Posterior vena cava (tissue), 2 donors: ENCODE measurements around the gene DAP. TPM values are rescaled to one million over a fixed set of nuclear protein-coding genes. Genes with fewer than 3 reads are reported as not detected.
"Not testable (repeated sequence)": the region's sequence is repeated elsewhere in the genome, so short reads cannot be mapped to it uniquely, and the experiment has no call there.

Source experiments
- DNase-seq: peaks from one replicate; pipeline ENCODE4 v3.0.0-alpha.2; 2020; ENCODE audit warnings: low spot score
- intact Hi-C, 2 donors: fragments of 100-400 bp; cut with DNase I; formaldehyde crosslinking; loops; one replicate each; pipeline versions ENCODE4 v1.14.1 to v1.14.2; 2022 to 2023
- total RNA-seq, 2 donors: library from RNA; stranded (reverse); fragmentation: NEBNext Ultra II Directional; extraction: Animal tissue kit (Norgen Biotek cat#: 25700); gene quantifications; one replicate each; pipeline ENCODE4 v1.2.1, GENCODE V29; 2021
- donor health status: DM: yes; HTN: yes; CAD: no.
- donor health status: DM: yes; HTN: yes; CAD: no.

DAP gene
- total RNA-seq, 2 donors from 2014 or later = 86.9 to 102 TPM

GRCh38 chr5:10649666-10650380, 111.2 kb downstream of the DAP start:
- intact Hi-C loops = no loop called here
- peak; percentile 79 for DNase-seq

GRCh38 chr5:10648806-10649665, 112.0 kb downstream of the DAP start:
- intact Hi-C loops = no loop called here
- peak; percentile 80 for DNase-seq

GRCh38 chr5:10647640-10648039, 113.4 kb downstream of the DAP start:
- no peak for DNase-seq
- intact Hi-C loops = no loop called here

GRCh38 chr5:10645671-10646070, 115.4 kb downstream of the DAP start:
- intact Hi-C loops = no loop called here
- no peak for DNase-seq

GRCh38 chr5:10645146-10645545, 115.9 kb downstream of the DAP start:
- intact Hi-C loops = no loop called here
- peak; percentile 59 for DNase-seq

GRCh38 chr5:10644192-10644591, 116.8 kb downstream of the DAP start:
- no peak for DNase-seq
- intact Hi-C loops = no loop called here

GRCh38 chr5:10642367-10642766, 118.7 kb downstream of the DAP start:
- intact Hi-C loops = no loop called here
- peak; percentile 32 for DNase-seq

- DNase-seq = no peak
- intact Hi-C loops = no loop called here
Observed at GRCh38 chr5:10639846-10640368, 121.1 kb downstream of the DAP start.

- DNase-seq, intact Hi-C loops: not testable (repeated sequence)
Observed at GRCh38 chr5:10638723-10639122, 122.3 kb downstream of the DAP start.

GRCh38 chr5:10637944-10638343, 123.1 kb downstream of the DAP start:
- intact Hi-C loops = loop anchor here in 1 of 2 donors (2.0 kb wide), 1 partner anchor 75 kb away; no protein-coding TSS in a partner anchor
- DNase-seq = peak; percentile 66

- intact Hi-C loops = loop anchor here in 1 of 2 donors (2.0 kb wide), 1 partner anchor 74 kb away; no protein-coding TSS in a partner anchor
- DNase-seq = peak; percentile 72
Observed at GRCh38 chr5:10636363-10637142, 124.5 kb downstream of the DAP start.

GRCh38 chr5:10635867-10636350, 125.1 kb downstream of the DAP start:
- DNase-seq = peak; percentile 63
- intact Hi-C loops = loop anchor here in 1 of 2 donors (2.0 kb wide), 1 partner anchor 73 kb away; no protein-coding TSS in a partner anchor

GRCh38 chr5:10635257-10635866, 125.7 kb downstream of the DAP start:
- peak; percentile 71 for DNase-seq
- intact Hi-C loops = no loop called here

GRCh38 chr5:10634562-10634961, 126.5 kb downstream of the DAP start:
- DNase-seq = no peak
- intact Hi-C loops = no loop called here

GRCh38 chr5:10634050-10634449, 127.0 kb downstream of the DAP start:
- intact Hi-C loops = no loop called here
- DNase-seq = no peak

- DNase-seq = peak; percentile 52
- intact Hi-C loops = no loop called here
Observed at GRCh38 chr5:10633271-10634049, 127.6 kb downstream of the DAP start.

GRCh38 chr5:10632110-10632761, 128.8 kb downstream of the DAP start:
- intact Hi-C loops = no loop called here
- peak; percentile 76 for DNase-seq
